AG04450 (cell line): ENCODE data around the gene SLC16A3. TPM values are rescaled to one million over a fixed set of nuclear protein-coding genes. Genes with fewer than 3 reads are reported as not detected.
A peak's percentile ranks its signal among the peaks of the same experiment; 100 is the strongest.

Experiments used
- CTCF ChIA-PET: fragments of 300-600, 350-600 bp; formaldehyde crosslinking; extraction: SDS; loops from one replicate; lab custom pipeline; 2022; ENCODE audit warnings: antibody characterized with exemption, inconsistent platforms; lab: Charles Lee
- POLR2A ChIA-PET: fragments of 350-600 bp; formaldehyde crosslinking; extraction: SDS; loops from one replicate; lab custom pipeline; 2021; ENCODE audit warnings: antibody characterized with exemption, inconsistent platforms; lab: Yijun Ruan, JAX
- DNase-seq: peaks from one replicate; pipeline ENCODE4 v3.0.0-alpha.2; 2011; ENCODE audit warnings: low read depth, low spot score
- H3K27ac ChIP-seq: one replicate; pipeline ENCODE4 v1.5.1; 2012; ENCODE audit warnings: low read depth, low read length, control low read depth
- H3K27me3 ChIP-seq: one replicate; pipeline ENCODE4 v1.6.0; 2012; ENCODE audit warnings: low read length; ENCODE audit not compliant: control insufficient read depth, insufficient read depth
- H3K4me3 ChIP-seq: 2 replicates; pipeline ENCODE4 v1.5.1; 2011; ENCODE audit warnings: mild to moderate bottlenecking, low read depth, low read length, control low read depth
- H3K9me3 ChIP-seq: 2 replicates; pipeline ENCODE4 v1.5.1; 2012; ENCODE audit warnings: low read length; ENCODE audit not compliant: control insufficient read depth, insufficient read depth
- CTCF ChIP-seq: IDR thresholded peaks from 2 replicates; pipeline ENCODE4 v1.5.1; 2011; ENCODE audit warnings: low read depth, low read length, control low read depth, inconsistent platforms
- polyA plus RNA-seq: library from polyadenylated mRNA; depleted of rRNA; stranded (reverse); fragments of >200 nt; gene quantifications from 2 replicates; pipeline ENCODE4 v1.2.3, GENCODE V29; 2011

The SLC16A3 gene
- polyA plus RNA-seq, 1 experiment = 61.7 TPM

- TF ChIP-seq CTCF = no peak
- Histone ChIP-seq H3K4me3 (peak overlapping the region; percentile 90), H3K9me3 (no peaks in the 10 kb centered on the region; the same call in 1 of the 2 replicates), H3K27ac (peak overlapping the region; percentile 88), H3K27me3 (no peaks in the 10 kb centered on the region)
- no peak for DNase-seq
- POLR2A ChIA-PET = interaction anchor here (0.6 to 1.9 kb wide), 6 partner anchors 10 to 53 kb away, joined by 3 to 12 read pairs (median 4); no protein-coding TSS in a partner anchor
- CTCF ChIA-PET = interaction anchor here (0.6 kb wide), 1 partner anchor 9 kb away, joined by 8 read pairs; no protein-coding TSS in a partner anchor
These were observed 43.9 kb downstream of the SLC16A3 start for GRCh38 chr17:82272495-82273326.

- TF ChIP-seq CTCF = no peak
- Histone ChIP-seq H3K27me3 (no peaks in the 10 kb centered on the region), H3K27ac (peak within 1 kb of the TSS; percentile 88), H3K9me3 (no peaks in the 10 kb centered on the region; the same call in 1 of the 2 replicates), H3K4me3 (peak within 1 kb of the TSS; percentile 90)
- POLR2A ChIA-PET = interaction anchor here (0.6 to 1.9 kb wide), 6 partner anchors 10 to 53 kb away, joined by 3 to 12 read pairs (median 4); no protein-coding TSS in a partner anchor
- peak; percentile 30 for DNase-seq
- CTCF ChIA-PET = interaction anchor here (0.6 kb wide), 1 partner anchor 10 kb away, joined by 8 read pairs; no protein-coding TSS in a partner anchor
These were observed 44.7 kb downstream of the SLC16A3 start, which contains the start of gene CSNK1D for GRCh38 chr17:82273327-82274133. CSNK1D (minus strand) TSS chr17:82273700; CDS start chr17:82273381, 319 bp downstream.

GRCh38 chr17:82274134-82275020, 45.5 kb downstream of the SLC16A3 start:
- Histone ChIP-seq H3K27ac (no peak overlapping the region), H3K9me3 (no peaks in the 10 kb centered on the region; the same call in 1 of the 2 replicates), H3K27me3 (no peaks in the 10 kb centered on the region), H3K4me3 (peak overlapping the region; percentile 90)
- ChIA-PET POLR2A (interaction anchor here (1.0 to 1.9 kb wide), 3 partner anchors 9 to 24 kb away, joined by 5 to 12 read pairs (median 8); no protein-coding TSS in a partner anchor), CTCF (interaction anchor here (1.3 kb wide), 1 partner anchor 47 kb away, joined by 3 read pairs; no protein-coding TSS in a partner anchor)
- TF ChIP-seq CTCF = no peak
- no peak for DNase-seq

GRCh38 chr17:82275326-82275725, 46.5 kb downstream of the SLC16A3 start:
- Histone ChIP-seq H3K27me3 (no peaks in the 10 kb centered on the region), H3K27ac (no peak overlapping the region), H3K4me3 (no peak overlapping the region), H3K9me3 (no peaks in the 10 kb centered on the region; the same call in 1 of the 2 replicates)
- POLR2A ChIA-PET = no interaction called here
- no peak for TF ChIP-seq CTCF
- no peak for DNase-seq
- CTCF ChIA-PET = interaction anchor here (1.3 kb wide), 1 partner anchor 46 kb away, joined by 3 read pairs; no protein-coding TSS in a partner anchor
